GM19035 (cell line): Measurements from ENCODE around the gene ZMPSTE24.
A peak's percentile ranks its signal among the peaks of the same experiment; 100 is the strongest.
"Not testable (repeated sequence)": the region's sequence is repeated elsewhere in the genome, so short reads cannot be mapped to it uniquely, and the experiment has no call there.

Experiments
- ATAC-seq: cut with Tn5 transposase; IDR thresholded peaks from one replicate; pipeline ENCODE4 v1.9.1; 2021; ENCODE audit not compliant: unreplicated experiment

The ZMPSTE24 gene

GRCh38 chr1:40257688-40258444 lies at the start of gene ZMPSTE24:
Gene ZMPSTE24 (plus strand): TSS chr1:40258236. CDS start chr1:40258272, 36 bp downstream.
- peak; percentile 92 for ATAC-seq

GRCh38 chr1:40210511-40211204 lies 47.4 kb upstream of the ZMPSTE24 start:
- ATAC-seq = no peak

- ATAC-seq = no peak
These were observed 39.7 kb upstream of the ZMPSTE24 start for GRCh38 chr1:40218333-40218732.

- ATAC-seq = not testable (repeated sequence)
These were observed 36.5 kb upstream of the ZMPSTE24 start for GRCh38 chr1:40221471-40221905.

GRCh38 chr1:40221977-40222772 lies 35.9 kb upstream of the ZMPSTE24 start:
- ATAC-seq = no peak

GRCh38 chr1:40224040-40224439 lies 34.0 kb upstream of the ZMPSTE24 start:
- ATAC-seq = no peak

GRCh38 chr1:40226192-40226591 lies 31.8 kb upstream of the ZMPSTE24 start:
- ATAC-seq = no peak

GRCh38 chr1:40232444-40232843 lies 25.6 kb upstream of the ZMPSTE24 start:
- ATAC-seq = peak; percentile 87

GRCh38 chr1:40239626-40240025 lies 18.4 kb upstream of the ZMPSTE24 start:
- ATAC-seq = no peak

- ATAC-seq = no peak
These were observed 17.6 kb upstream of the ZMPSTE24 start for GRCh38 chr1:40240390-40240789.

GRCh38 chr1:40241362-40241761 lies 16.7 kb upstream of the ZMPSTE24 start:
- ATAC-seq = peak; percentile 9

- ATAC-seq = no peak
These were observed 14.7 kb upstream of the ZMPSTE24 start for GRCh38 chr1:40243351-40243750.

- ATAC-seq = no peak
These were observed 13.8 kb upstream of the ZMPSTE24 start for GRCh38 chr1:40244138-40244744.

GRCh38 chr1:40245686-40246085 lies 12.3 kb upstream of the ZMPSTE24 start:
- ATAC-seq = no peak

- no peak for ATAC-seq
These were observed 10.4 kb upstream of the ZMPSTE24 start, which contains the start of gene TMCO2 for GRCh38 chr1:40247655-40248054. Gene TMCO2 (plus strand): TSS chr1:40247937. CDS start chr1:40247994, 57 bp downstream.

GRCh38 chr1:40248412-40248811 lies 9.6 kb upstream of the ZMPSTE24 start:
- no peak for ATAC-seq

GRCh38 chr1:40251456-40251855 lies 6.6 kb upstream of the ZMPSTE24 start:
- no peak for ATAC-seq

GRCh38 chr1:40252601-40253000 lies 5.4 kb upstream of the ZMPSTE24 start:
- ATAC-seq = no peak

GRCh38 chr1:40255231-40255630 lies 2.8 kb upstream of the ZMPSTE24 start:
- no peak for ATAC-seq

GRCh38 chr1:40256401-40257084 lies 1.5 kb upstream of the ZMPSTE24 start:
- no peak for ATAC-seq
